ENCODE data around the gene ERP29. TPM values are rescaled to one million over a fixed set of nuclear protein-coding genes. Genes with fewer than 3 reads are reported as not detected.
"Not testable (repeated sequence)": the region's sequence is repeated elsewhere in the genome, so short reads cannot be mapped to it uniquely, and the experiment has no call there.

Gene ERP29
- total and polyA plus RNA-seq, 9 donors: 55.3 to 89.5 (median 74.1) TPM

DNA sequence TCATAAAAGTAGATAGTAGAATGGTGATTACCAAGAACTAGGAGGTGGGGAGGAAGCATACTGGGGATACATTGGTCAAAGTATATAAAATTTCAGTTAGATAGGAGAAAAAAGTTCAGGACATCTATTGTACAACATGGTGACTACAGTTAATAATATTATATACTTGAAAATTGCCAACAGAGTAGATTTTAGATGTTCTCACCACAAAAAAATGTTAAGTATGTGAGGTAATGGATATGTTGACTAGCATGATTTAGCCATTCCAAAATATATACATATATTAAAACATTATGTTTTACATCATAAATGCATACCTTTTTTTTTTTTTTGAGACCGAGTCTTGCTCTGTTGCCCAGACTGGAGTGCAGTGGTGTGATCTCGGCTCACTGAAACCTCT lies 31.2 kb upstream of the ERP29 start:
- Histone ChIP-seq H3K36me3 (ENCODE audit: control insufficient read depth, insufficient read depth, low read length) (no peaks in the 10 kb centered on the region), H3K27ac (ENCODE audit: low read length) (no peak overlapping the region), H3K4me1 (ENCODE audit: control insufficient read depth, insufficient read depth, low read length) (no peaks in the 10 kb centered on the region), H3K27me3 (ENCODE audit: control insufficient read depth, insufficient read depth, low read length) (no peaks in the 10 kb centered on the region), H3K9me3 (replicated peaks; ENCODE audit: control insufficient read depth, low read depth, low read length) (no peaks in the 10 kb centered on the region), H3K4me3 (ENCODE audit: low read length) (no peak overlapping the region)
- no peak for DNase-seq
- WGBS (ENCODE audit: insufficient coverage): no CpG with 5 or more reads among the region's 2 CpGs

DNA sequence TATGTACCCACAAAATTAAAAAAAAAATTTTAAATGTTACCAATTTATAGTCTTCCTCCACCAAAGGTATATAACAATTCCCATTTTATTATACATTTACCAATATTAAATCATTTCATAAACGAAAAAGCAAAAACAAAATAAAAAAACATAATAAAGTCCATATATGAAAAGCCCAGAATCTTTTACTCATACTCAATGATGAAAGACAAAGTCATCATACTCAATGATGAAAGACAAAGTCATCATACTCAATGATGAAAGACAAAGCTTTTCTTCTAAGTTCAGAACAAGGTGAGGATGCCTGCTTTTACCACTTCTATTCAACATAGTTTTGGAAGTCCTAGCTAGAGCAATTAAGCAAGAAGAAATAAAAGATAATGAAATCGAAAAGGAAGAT lies 28.4 kb upstream of the ERP29 start:
- H3K27ac ChIP-seq (ENCODE audit: low read length): no peak overlapping the region
- WGBS (ENCODE audit: insufficient coverage): no CpG with 5 or more reads among the region's 2 CpGs
- no peaks in the 10 kb centered on the region for H3K4me1 ChIP-seq (ENCODE audit: control insufficient read depth, insufficient read depth, low read length)
- DNase-seq: no peak
- no peaks in the 10 kb centered on the region for H3K27me3 ChIP-seq (ENCODE audit: control insufficient read depth, insufficient read depth, low read length)
- no peak overlapping the region for H3K4me3 ChIP-seq (ENCODE audit: low read length)
- H3K36me3 ChIP-seq (ENCODE audit: control insufficient read depth, insufficient read depth, low read length): no peaks in the 10 kb centered on the region
- no peaks in the 10 kb centered on the region for H3K9me3 ChIP-seq (replicated peaks; ENCODE audit: control insufficient read depth, low read depth, low read length)

DNA sequence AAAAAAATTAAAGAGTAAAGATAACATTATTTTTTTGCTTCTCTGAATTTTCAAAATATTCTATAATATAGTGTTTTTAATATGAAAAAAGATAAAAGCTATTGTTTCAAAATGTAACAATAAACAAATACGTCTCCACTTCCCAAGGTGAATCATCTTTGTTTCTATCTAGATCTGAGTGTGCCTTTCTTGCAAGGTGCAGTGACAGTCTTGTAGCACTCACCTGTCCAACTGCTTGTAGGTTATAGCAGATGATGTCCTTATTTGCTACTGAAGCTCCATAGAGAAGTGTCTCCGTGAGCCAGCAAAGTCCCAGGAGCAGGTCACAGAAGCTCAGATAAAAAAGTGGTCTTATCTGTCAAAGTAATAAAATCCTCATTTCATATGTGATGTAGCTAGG lies 21.7 kb upstream of the ERP29 start:
- no peak overlapping the region for H3K27ac ChIP-seq (ENCODE audit: low read length)
- H3K36me3 ChIP-seq (ENCODE audit: control insufficient read depth, insufficient read depth, low read length): no peaks in the 10 kb centered on the region
- H3K9me3 ChIP-seq (replicated peaks; ENCODE audit: control insufficient read depth, low read depth, low read length): no peaks in the 10 kb centered on the region
- no peaks in the 10 kb centered on the region for H3K27me3 ChIP-seq (ENCODE audit: control insufficient read depth, insufficient read depth, low read length)
- H3K4me1 ChIP-seq (ENCODE audit: control insufficient read depth, insufficient read depth, low read length): no peaks in the 10 kb centered on the region
- H3K4me3 ChIP-seq (ENCODE audit: low read length): no peak overlapping the region
- no CpG with 5 or more reads among the region's 2 CpGs for WGBS (ENCODE audit: insufficient coverage)
- no peak for DNase-seq

DNA sequence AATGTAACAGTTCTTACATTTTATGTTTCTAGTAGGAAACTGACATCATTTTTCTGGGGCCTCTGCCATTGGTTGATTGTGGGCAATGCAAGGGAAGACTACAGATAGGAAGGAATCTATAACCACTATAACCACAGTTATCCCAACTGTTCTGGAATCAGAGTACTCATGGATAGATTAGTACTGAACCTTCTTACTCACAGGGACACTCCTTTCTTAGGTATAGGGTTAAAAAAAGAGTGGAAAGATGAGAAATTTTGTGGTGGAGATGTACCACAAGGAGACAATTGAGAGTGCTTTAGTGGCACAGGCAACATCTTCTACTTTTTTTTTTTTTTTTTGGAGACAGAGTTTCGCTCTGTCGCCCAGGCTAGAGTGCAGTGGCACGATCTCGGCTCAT lies 21.3 kb upstream of the ERP29 start:
- Histone ChIP-seq H3K4me3 (ENCODE audit: low read length) (no peak overlapping the region), H3K27ac (ENCODE audit: low read length) (no peak overlapping the region), H3K27me3 (ENCODE audit: control insufficient read depth, insufficient read depth, low read length) (no peaks in the 10 kb centered on the region), H3K9me3 (replicated peaks; ENCODE audit: control insufficient read depth, low read depth, low read length) (no peaks in the 10 kb centered on the region), H3K4me1 (ENCODE audit: control insufficient read depth, insufficient read depth, low read length) (no peaks in the 10 kb centered on the region), H3K36me3 (ENCODE audit: control insufficient read depth, insufficient read depth, low read length) (no peaks in the 10 kb centered on the region)
- no peak for DNase-seq
- no CpG with 5 or more reads among the region's 4 CpGs for WGBS (ENCODE audit: insufficient coverage)

DNA sequence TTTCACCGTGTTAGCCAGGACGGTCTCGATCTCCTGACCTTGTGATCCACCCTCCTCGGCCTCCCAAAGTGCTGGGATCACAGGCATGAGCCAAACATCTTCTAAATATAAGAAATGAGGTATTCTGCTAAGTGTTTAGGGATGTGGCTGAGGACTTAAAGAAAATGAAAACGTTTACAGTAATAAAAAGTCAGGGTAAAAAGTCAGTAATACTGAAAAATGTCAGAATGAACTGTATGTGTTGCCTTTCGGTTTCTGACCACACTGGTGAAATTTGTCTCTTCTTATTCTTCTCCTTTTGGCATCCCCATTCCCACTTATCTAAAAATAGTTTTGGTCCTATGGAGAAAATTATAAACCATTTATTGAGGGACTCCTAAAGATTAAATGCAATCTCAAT lies 20.8 kb upstream of the ERP29 start:
- H3K27me3 ChIP-seq (ENCODE audit: control insufficient read depth, insufficient read depth, low read length): no peaks in the 10 kb centered on the region
- no peaks in the 10 kb centered on the region for H3K36me3 ChIP-seq (ENCODE audit: control insufficient read depth, insufficient read depth, low read length)
- H3K4me3 ChIP-seq (ENCODE audit: low read length): no peak overlapping the region
- no peaks in the 10 kb centered on the region for H3K9me3 ChIP-seq (replicated peaks; ENCODE audit: control insufficient read depth, low read depth, low read length)
- H3K4me1 ChIP-seq (ENCODE audit: control insufficient read depth, insufficient read depth, low read length): no peaks in the 10 kb centered on the region
- DNase-seq: no peak
- no peak overlapping the region for H3K27ac ChIP-seq (ENCODE audit: low read length)
- 0% methylated on average over 1 of the region's 6 CpGs for WGBS (ENCODE audit: insufficient coverage)

DNA sequence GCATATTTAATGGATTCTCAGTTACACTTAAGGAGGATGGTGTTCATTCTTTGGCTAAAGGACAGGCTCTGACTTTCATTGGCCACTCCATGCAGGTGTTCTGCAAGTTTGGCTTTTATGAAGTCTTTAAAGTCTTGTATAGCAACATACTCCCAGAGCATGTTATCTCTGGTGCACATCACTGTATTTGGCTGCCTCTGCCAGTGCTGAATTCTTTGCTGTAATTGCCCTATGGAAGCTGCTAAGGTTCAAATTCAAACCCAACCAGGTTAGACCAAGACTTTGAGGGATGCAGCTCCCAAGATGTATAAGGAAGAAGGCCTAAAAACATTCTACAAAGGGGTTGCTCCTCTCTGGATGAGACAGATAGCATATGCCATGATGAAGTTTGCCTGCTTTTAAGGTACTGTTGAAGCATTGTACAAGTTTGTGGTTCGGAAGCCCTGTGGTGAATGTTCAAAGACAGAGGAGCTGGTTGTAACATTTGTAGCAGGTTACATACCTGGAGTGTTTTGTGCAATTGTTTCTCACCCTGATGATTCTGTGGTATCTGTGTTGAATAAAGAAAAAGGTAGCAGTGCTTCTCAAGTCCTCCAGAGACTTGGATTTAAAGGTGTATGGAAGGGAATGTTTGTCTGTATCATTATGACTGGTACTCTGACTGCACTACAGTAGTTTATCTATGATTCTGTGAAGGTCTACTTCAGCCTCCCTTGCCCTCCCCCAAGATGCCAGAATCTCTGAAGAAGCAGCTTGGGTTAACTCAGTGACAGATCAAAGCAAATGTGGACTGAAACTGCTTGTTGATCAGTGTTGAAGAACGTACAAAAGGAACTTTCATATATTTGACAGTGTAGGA lies 19.7 kb upstream of the ERP29 start:
- no peaks in the 10 kb centered on the region for H3K27me3 ChIP-seq (ENCODE audit: control insufficient read depth, insufficient read depth, low read length)
- no peaks in the 10 kb centered on the region for H3K4me1 ChIP-seq (ENCODE audit: control insufficient read depth, insufficient read depth, low read length)
- H3K36me3 ChIP-seq (ENCODE audit: control insufficient read depth, insufficient read depth, low read length): no peaks in the 10 kb centered on the region
- no peak overlapping the region for H3K4me3 ChIP-seq (ENCODE audit: low read length)
- WGBS (ENCODE audit: insufficient coverage): 100% methylated on average over 1 of the region's 2 CpGs
- no peak overlapping the region for H3K27ac ChIP-seq (ENCODE audit: low read length)
- H3K9me3 ChIP-seq (replicated peaks; ENCODE audit: control insufficient read depth, low read depth, low read length): no peaks in the 10 kb centered on the region
- no peak for DNase-seq

DNA sequence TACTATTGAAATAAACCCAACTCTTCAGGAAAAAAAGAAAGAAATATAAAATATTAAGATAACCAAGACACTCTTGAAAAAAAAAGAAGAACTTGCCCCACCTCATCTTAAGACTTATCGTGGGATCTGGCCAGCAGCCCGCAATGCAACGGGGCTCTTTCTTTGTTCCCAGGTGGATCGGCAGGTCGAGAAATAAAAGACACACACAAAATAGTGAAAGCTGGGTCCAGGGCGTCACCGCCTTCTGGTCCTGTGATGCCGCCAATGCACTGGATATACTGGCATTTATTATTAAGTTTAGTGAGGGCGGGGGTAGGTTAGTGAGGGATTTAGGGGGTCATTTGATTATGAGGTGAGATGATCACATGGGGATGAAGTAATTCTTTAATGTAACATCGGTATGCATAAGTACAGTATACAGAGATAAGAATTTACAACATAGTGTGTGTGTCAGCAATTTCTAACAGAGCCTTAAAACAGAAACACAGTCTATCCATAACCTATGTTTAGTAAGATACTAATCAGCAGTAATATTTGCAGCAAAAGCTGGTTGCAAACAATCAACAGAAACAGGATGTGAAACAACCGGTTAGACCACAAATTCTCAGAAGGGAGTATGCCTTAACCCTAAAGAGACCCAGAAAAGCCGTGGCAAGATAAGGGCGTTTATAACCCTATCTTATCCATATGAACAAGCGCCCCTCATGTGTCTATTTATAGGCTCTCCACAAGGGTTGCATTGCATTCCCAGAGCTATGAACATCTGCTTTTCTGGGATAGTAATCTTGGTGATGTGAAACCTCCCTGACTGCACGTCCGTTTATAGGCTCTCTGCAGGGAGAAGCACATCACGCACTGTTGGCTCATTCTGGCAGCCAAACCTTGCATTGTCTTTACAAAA lies 18.8 kb upstream of the ERP29 start:
- 69% methylated on average over 2 of the region's 17 CpGs for WGBS (ENCODE audit: insufficient coverage)
- peak; percentile 46 for DNase-seq
- not testable (repeated sequence) for H3K9me3 ChIP-seq (replicated peaks; ENCODE audit: control insufficient read depth, low read depth, low read length); H3K36me3 ChIP-seq (ENCODE audit: control insufficient read depth, insufficient read depth, low read length); H3K4me3 ChIP-seq (ENCODE audit: low read length); H3K27ac ChIP-seq (ENCODE audit: low read length); H3K4me1 ChIP-seq (ENCODE audit: control insufficient read depth, insufficient read depth, low read length); H3K27me3 ChIP-seq (ENCODE audit: control insufficient read depth, insufficient read depth, low read length)

DNA sequence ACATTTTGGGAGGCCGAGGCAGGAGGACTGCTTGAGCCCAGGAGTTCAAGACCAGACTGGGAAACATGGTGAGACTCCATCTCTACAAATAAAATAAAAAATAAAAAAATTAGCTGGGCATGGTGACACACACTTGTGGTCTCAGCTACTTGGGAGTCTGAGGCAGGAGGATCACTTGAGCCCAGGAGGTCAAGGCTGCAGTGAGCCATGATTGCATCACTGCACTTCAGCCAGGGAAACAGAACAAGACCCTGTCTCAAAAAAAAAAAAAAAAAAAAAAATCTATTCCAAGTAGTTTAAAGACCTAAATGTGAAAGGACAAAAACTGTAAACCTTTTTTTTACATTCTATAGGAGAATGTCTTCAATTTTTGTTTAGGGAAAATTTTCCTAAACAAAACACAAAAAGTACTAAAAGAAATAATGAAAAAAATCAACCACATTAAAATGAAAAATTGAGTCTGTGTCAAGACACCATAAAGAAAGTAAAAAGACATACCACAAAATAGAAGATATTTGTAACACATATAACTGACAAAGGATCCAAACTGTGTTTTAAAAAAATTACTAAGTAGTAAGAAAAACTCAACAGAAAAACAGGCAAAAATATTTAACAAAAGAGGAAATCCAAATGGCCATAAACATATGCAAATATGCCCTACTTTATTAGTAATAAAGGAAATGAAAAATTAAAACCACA lies 17.3 kb upstream of the ERP29 start:
- Histone ChIP-seq H3K4me3 (ENCODE audit: low read length) (no peak overlapping the region), H3K27me3 (ENCODE audit: control insufficient read depth, insufficient read depth, low read length) (no peaks in the 10 kb centered on the region), H3K36me3 (ENCODE audit: control insufficient read depth, insufficient read depth, low read length) (no peaks in the 10 kb centered on the region), H3K9me3 (replicated peaks; ENCODE audit: control insufficient read depth, low read depth, low read length) (no peaks in the 10 kb centered on the region), H3K27ac (ENCODE audit: low read length) (no peak overlapping the region), H3K4me1 (ENCODE audit: control insufficient read depth, insufficient read depth, low read length) (no peaks in the 10 kb centered on the region)
- no CpG with 5 or more reads among the region's 1 CpG for WGBS (ENCODE audit: insufficient coverage)
- DNase-seq: no peak

DNA sequence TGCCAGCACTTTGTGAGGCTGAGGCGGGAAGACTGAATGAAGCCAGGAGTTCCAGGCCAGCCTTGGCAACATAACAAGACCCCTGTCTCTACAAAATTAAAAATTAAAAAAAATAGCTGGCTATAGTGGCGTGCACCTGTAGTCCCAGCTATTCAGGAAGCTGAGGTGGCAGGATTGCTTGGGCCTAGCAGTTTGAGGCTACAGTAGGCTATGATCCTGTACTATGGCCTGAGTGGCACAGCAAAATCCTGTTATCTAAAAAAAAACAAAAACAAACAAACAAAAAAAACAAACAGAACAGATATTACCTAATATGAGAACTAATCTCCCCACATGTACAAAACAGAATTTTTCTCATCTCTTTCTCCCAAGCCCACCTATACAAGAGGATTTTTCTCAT lies 15.9 kb upstream of the ERP29 start:
- Histone ChIP-seq H3K4me1 (ENCODE audit: control insufficient read depth, insufficient read depth, low read length) (no peaks in the 10 kb centered on the region), H3K27ac (ENCODE audit: low read length) (no peak overlapping the region), H3K9me3 (replicated peaks; ENCODE audit: control insufficient read depth, low read depth, low read length) (no peaks in the 10 kb centered on the region), H3K4me3 (ENCODE audit: low read length) (no peak overlapping the region), H3K27me3 (ENCODE audit: control insufficient read depth, insufficient read depth, low read length) (no peaks in the 10 kb centered on the region), H3K36me3 (ENCODE audit: control insufficient read depth, insufficient read depth, low read length) (no peaks in the 10 kb centered on the region)
- no CpG with 5 or more reads among the region's 2 CpGs for WGBS (ENCODE audit: insufficient coverage)
- DNase-seq: no peak

DNA sequence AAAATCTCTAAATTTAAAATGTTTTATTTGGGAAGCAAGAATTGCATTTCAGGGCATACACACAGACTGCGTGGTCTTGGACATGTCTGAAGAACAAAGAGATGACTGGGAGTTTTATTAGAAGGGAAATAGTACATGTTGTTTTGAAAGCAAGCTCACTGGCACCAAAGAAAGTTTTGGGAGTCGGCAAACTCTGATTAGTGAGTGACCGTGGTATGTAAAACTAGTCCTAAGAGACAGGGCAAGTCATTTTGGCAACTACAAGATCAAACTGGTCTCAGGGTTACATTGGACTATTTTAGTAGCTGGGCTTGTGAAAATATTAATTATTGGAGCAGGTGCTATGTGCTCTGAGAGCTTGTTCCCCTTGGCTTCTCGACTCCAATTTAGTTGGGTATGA lies 15.2 kb upstream of the ERP29 start:
- H3K4me3 ChIP-seq (ENCODE audit: low read length): no peak overlapping the region
- 92% methylated on average over 3 of the region's 4 CpGs for WGBS (ENCODE audit: insufficient coverage)
- H3K27me3 ChIP-seq (ENCODE audit: control insufficient read depth, insufficient read depth, low read length): no peaks in the 10 kb centered on the region
- no peak for DNase-seq
- H3K27ac ChIP-seq (ENCODE audit: low read length): no peak overlapping the region
- H3K4me1 ChIP-seq (ENCODE audit: control insufficient read depth, insufficient read depth, low read length): no peaks in the 10 kb centered on the region
- H3K9me3 ChIP-seq (replicated peaks; ENCODE audit: control insufficient read depth, low read depth, low read length): no peaks in the 10 kb centered on the region
- no peaks in the 10 kb centered on the region for H3K36me3 ChIP-seq (ENCODE audit: control insufficient read depth, insufficient read depth, low read length)

Measured in muscle of leg (tissue), 11 donors.